B cell (primary cell): Measurements from ENCODE around the gene LMAN1L. TPM values are rescaled to one million over a fixed set of nuclear protein-coding genes. Genes with fewer than 3 reads are reported as not detected.

Experiments used
- ATAC-seq: fragments of 200-7000 bp; cut with Tn5 transposase; one replicate; pipeline ENCODE4 v1.10.0; 2021; ENCODE audit warnings: low read depth, mild to moderate bottlenecking, moderate number of reproducible peaks, moderate library complexity
- CTCF ChIA-PET: fragments of 350-600 bp; sonication (Branson Sonifier 250); formaldehyde crosslinking; loops from one replicate; lab custom pipeline; 2021; ENCODE audit warnings: antibody characterized with exemption, inconsistent platforms; lab: Charles Lee
- POLR2A ChIA-PET: fragments of 350-600 bp; sonication (Branson Sonifier 250); formaldehyde crosslinking; loops from one replicate; lab custom pipeline; 2021; ENCODE audit warnings: antibody characterized with exemption; lab: Charles Lee
- DNase-seq: peaks from one replicate; pipeline ENCODE4 v3.0.0; 2013
- H2AFZ ChIP-seq: 2 replicates; pipeline ENCODE4 v1.6.1; 2012; ENCODE audit warnings: mild to moderate bottlenecking, low read depth, low read length; ENCODE audit not compliant: insufficient read depth, poor library complexity, severe bottlenecking
- H3K27ac ChIP-seq, 2 donors: 1 replicate in 1 of 2; 2 replicates in 1 of 2; pipeline ENCODE4 v1.5.1; 2012 to 2013; ENCODE audit warnings: low read length in 2 of 2, mild to moderate bottlenecking in 2 of 2, moderate library complexity in 1 of 2
- H3K27me3 ChIP-seq, 4 experiments: fragments of 200-600 bp in 1 of 4; sonication (generic) in 1 of 4; replicated peaks in 1 of 4; 1 replicate in 2 of 4; 2 replicates in 2 of 4; pipeline versions ENCODE4 v1.6.1 to v1.7.0; 2013 to 2016; ENCODE audit warnings: low read length in 3 of 4, mild to moderate bottlenecking in 2 of 4, mixed read lengths in 1 of 4, moderate library complexity in 1 of 4; ENCODE audit not compliant: insufficient read depth in 4 of 4, control insufficient read depth in 3 of 4; ENCODE audit errors: control extremely low read depth in 1 of 4
- H3K36me3 ChIP-seq, 2 experiments: replicated peaks in 1 of 2; 1 replicate in 1 of 2; 2 replicates in 1 of 2; pipeline versions ENCODE4 v1.6.1 to v1.7.1; 2013; ENCODE audit warnings: low read length in 1 of 2; ENCODE audit not compliant: insufficient read depth in 2 of 2, control insufficient read depth in 1 of 2; ENCODE audit errors: control extremely low read depth in 1 of 2, extremely low read depth in 1 of 2
- H3K4me1 ChIP-seq, 2 donors: fragments of 200-600 bp in 1 of 2; sonication (generic) in 1 of 2; 1 replicate in 1 of 2; 2 replicates in 1 of 2; pipeline versions ENCODE4 v1.5.1 to v1.6.1; 2013 to 2017; ENCODE audit warnings: low read length in 2 of 2; ENCODE audit not compliant: control insufficient read depth in 2 of 2, insufficient read depth in 2 of 2
- H3K4me2 ChIP-seq: replicated peaks from 2 replicates; pipeline ENCODE3; 2012; ENCODE audit warnings: mild to moderate bottlenecking, low read depth, low read length; ENCODE audit not compliant: poor library complexity, severe bottlenecking
- H3K4me3 ChIP-seq, 5 experiments: fragments of 200-600 bp in 1 of 5; sonication (generic) in 1 of 5; 1 replicate in 3 of 5; 2 replicates in 2 of 5; pipeline versions ENCODE4 v1.5.1 to v1.7.0; 2011 to 2016; ENCODE audit warnings: low read length in 4 of 5, mild to moderate bottlenecking in 4 of 5, low read depth in 2 of 5, control low read depth in 1 of 5, moderate library complexity in 1 of 5; ENCODE audit not compliant: insufficient read depth in 1 of 5; ENCODE audit errors: control extremely low read depth in 1 of 5, extremely low read depth in 1 of 5
- H3K79me2 ChIP-seq: fragments of 200-600 bp; sonication (generic); one replicate; pipeline ENCODE4 v1.6.0; 2016; ENCODE audit warnings: low read length; ENCODE audit not compliant: control insufficient read depth, insufficient read depth
- H3K9ac ChIP-seq: fragments of 200-600 bp; sonication (generic); 2 replicates; pipeline ENCODE4 v1.6.1; 2017; ENCODE audit warnings: mild to moderate bottlenecking, low read length, moderate library complexity
- H3K9me3 ChIP-seq, 3 donors: one replicate each; pipeline versions ENCODE4 v1.6.1 to v1.7.1; 2013; ENCODE audit warnings: low read length in 2 of 3; ENCODE audit not compliant: control insufficient read depth in 2 of 3, insufficient read depth in 1 of 3; ENCODE audit errors: control extremely low read depth in 1 of 3
- H4K20me1 ChIP-seq: 2 replicates; pipeline ENCODE4 v1.6.0; 2012; ENCODE audit warnings: mild to moderate bottlenecking, low read length; ENCODE audit not compliant: insufficient read depth, control insufficient read depth, poor library complexity, severe bottlenecking
- H3K27ac Mint-ChIP-seq: one replicate; pipeline ENCODE4 v1.8.0; 2021; ENCODE audit warnings: mixed read lengths
- H3K27me3 Mint-ChIP-seq: one replicate; pipeline ENCODE4 v1.8.0; 2021; ENCODE audit warnings: mixed read lengths
- H3K4me1 Mint-ChIP-seq: one replicate; pipeline ENCODE4 v1.8.0; 2021; ENCODE audit warnings: mixed read lengths
- H3K4me3 Mint-ChIP-seq: one replicate; pipeline ENCODE4 v1.8.0; 2021; ENCODE audit warnings: mixed read lengths
- H3K9me3 Mint-ChIP-seq: one replicate; pipeline ENCODE4 v1.8.0; 2022; ENCODE audit warnings: mixed read lengths; ENCODE audit not compliant: insufficient read depth
- CTCF ChIP-seq: fragments of 200-600 bp; IDR thresholded peaks from one replicate; pipeline ENCODE4 v1.8.0; 2022; ENCODE audit warnings: antibody characterized with exemption, mild to moderate bottlenecking
- EZH2 ChIP-seq: IDR thresholded peaks from 2 replicates; pipeline ENCODE4 v1.6.1; 2012; ENCODE audit warnings: borderline replicate concordance, low read depth, mild to moderate bottlenecking, moderate library complexity, low read length; ENCODE audit not compliant: insufficient read depth, poor library complexity, severe bottlenecking
- WGBS: methylation state at CpG from one replicate; pipeline ENCODE4 v1.1.5; 2013; ENCODE audit warnings: missing lambda C conversion rate; ENCODE audit not compliant: insufficient coverage; 5-methylcytosine and 5-hydroxymethylcytosine counted together
- intact Hi-C: fragments of 100-400 bp; cut with micrococcal nuclease; formaldehyde crosslinking; loops from one replicate; pipeline ENCODE4 v1.10.0; 2022
- polyA plus RNA-seq: library from polyadenylated mRNA; depleted of rRNA; stranded (reverse); fragments of >200 nt; gene quantifications from 2 replicates; pipeline ENCODE4 v1.2.3, GENCODE V29; 2012
- total RNA-seq, 2 donors: library from RNA; stranded (reverse); fragments of 120-200 nt in 1 of 2; gene quantifications; 1 replicate in 1 of 2; 2 replicates in 1 of 2; pipeline versions ENCODE4 v1.2.3 to v1.2.4, GENCODE V29; 2013 to 2022

The LMAN1L gene
- total and polyA plus RNA-seq, 2 donors (not counting 1 experiment from before 2014, with no cell fraction given), result 0.60 to 1.1 TPM

- H3K27ac ChIP-seq, result peak overlapping the region; percentile 90 to 93
- no peaks in the 10 kb centered on the region for H3K27me3 ChIP-seq
- Mint-ChIP-seq H3K27ac (peak overlapping the region; percentile 90), H3K27me3 (no peaks in the 10 kb centered on the region), H3K4me3 (peak overlapping the region; percentile 93), H3K9me3 (no peaks in the 10 kb centered on the region), H3K4me1 (peaks cover 91% of the 10 kb centered on the region)
- ATAC-seq (no peak), DNase-seq (no peak)
- no peak overlapping the region for H2AFZ ChIP-seq
- intact Hi-C loops, result no loop called here
- TF ChIP-seq CTCF (no peak), EZH2 (no peak)
- peak overlapping the region; percentile 68 for H3K9ac ChIP-seq
- H3K4me3 ChIP-seq, result peak overlapping the region in 3 of 5 experiments; percentile 22 to 81 (median 34)
- peaks cover 0 to 55% of the 10 kb centered on the region in 2 experiments for H3K36me3 ChIP-seq
- ChIA-PET POLR2A (interaction anchor here (15.8 kb wide), 1 partner anchor 15 kb away, joined by 572 read pairs; the partner anchor contains the start of gene CSK), CTCF (interaction anchor here (0.5 to 37.1 kb wide), 9 partner anchors 2 to 253 kb away, joined by 3 to 2548 read pairs (median 4); partner anchors contain the start of genes CSK and LMAN1L)
- peaks cover 82% of the 10 kb centered on the region for H3K79me2 ChIP-seq
- H3K9me3 ChIP-seq, result no peaks in the 10 kb centered on the region
- peaks cover 83 to 99% of the 10 kb centered on the region in 2 donors for H3K4me1 ChIP-seq
- peaks cover 67% of the 10 kb centered on the region for H4K20me1 ChIP-seq
- peak overlapping the region; percentile 91 for H3K4me2 ChIP-seq
- 29% methylated on average over 7 of the region's 12 CpGs for WGBS
These were observed 20.2 kb upstream of the LMAN1L start for GRCh38 chr15:74792227-74793016.
